HepG2 (cell line): ENCODE measurements around the gene LRRC55. TPM values are rescaled to one million over a fixed set of nuclear protein-coding genes. Genes with fewer than 3 reads are reported as not detected.

ENCODE experiments used
- ATAC-seq: fragments of 200-7000 bp; cut with Tn5 transposase; 3 replicates; pipeline ENCODE4 v1.9.1; 2020; ENCODE audit warnings: mild to moderate bottlenecking, moderate library complexity
- BruUV-seq: library from RNA; stranded (reverse); fragments of 400-500 nt; replicated peaks from 2 replicates; lab custom pipeline; 2021; lab: Mats Ljungman, UMichigan
- CTCF ChIA-PET: fragments of 300-600 bp; formaldehyde crosslinking; extraction: SDS; loops from one replicate; lab custom pipeline; 2021; ENCODE audit warnings: low total read pairs, inconsistent platforms, low intra/inter-chr PET ratio; lab: Yijun Ruan, JAX
- POLR2A ChIA-PET: fragments of 350-600 bp; sonication (Branson Sonifier 250); formaldehyde crosslinking; loops from one replicate; lab custom pipeline; 2020; ENCODE audit warnings: antibody characterized with exemption, inconsistent platforms; lab: Yijun Ruan, JAX
- DNase-seq: peaks from one replicate; pipeline ENCODE4 v3.0.0-alpha.2; 2015; ENCODE audit warnings: low spot score
- FAIRE-seq: peaks from 3 replicates; lab custom pipeline; 2011; peaks lifted over from hg19 to GRCh38; lab: Jason Lieb, UNC
- H2AFZ ChIP-seq: one replicate; pipeline ENCODE4 v1.6.1; 2011; ENCODE audit warnings: low read length, inconsistent platforms
- H3K27ac ChIP-seq: fragments of 300-600 bp; 3 replicates; pipeline ENCODE4 v1.8.0; 2011; ENCODE audit warnings: mixed run types, mild to moderate bottlenecking, mixed read lengths, low read length, inconsistent platforms; ENCODE audit not compliant: insufficient read depth; ENCODE audit errors: extremely low read length
- H3K27me3 ChIP-seq, 2 experiments: fragments of 200-600 bp in 1 of 2; 2 replicates in 1 of 2; 3 replicates in 1 of 2; pipeline versions ENCODE4 v1.6.0 to v1.8.0; 2011; ENCODE audit warnings: low read length in 2 of 2, mild to moderate bottlenecking in 2 of 2, moderate library complexity in 2 of 2, inconsistent platforms in 1 of 2; ENCODE audit not compliant: insufficient read depth in 2 of 2, control insufficient read depth in 1 of 2
- H3K36me3 ChIP-seq, 2 experiments: fragments of 200-600 bp in 1 of 2; replicated peaks in 1 of 2; 2 replicates in 1 of 2; 3 replicates in 1 of 2; pipeline versions ENCODE4 v1.5.1 to v1.8.0; 2011; ENCODE audit warnings: low read length in 2 of 2, inconsistent platforms in 1 of 2; ENCODE audit not compliant: insufficient read depth in 2 of 2, control insufficient read depth in 1 of 2
- H3K4me1 ChIP-seq: 2 replicates; pipeline ENCODE4 v1.5.1; 2012; ENCODE audit warnings: low read length, inconsistent platforms; ENCODE audit not compliant: insufficient read depth
- H3K4me2 ChIP-seq: 2 replicates; pipeline ENCODE4 v1.6.0; 2011; ENCODE audit warnings: low read depth, low read length, inconsistent platforms
- H3K4me3 ChIP-seq, 3 experiments: fragments of 200-600 bp in 1 of 3; sonication (generic), shearing (Covaris generic) in 1 of 3; replicated peaks in 1 of 3; 2 replicates each; pipeline ENCODE4 v1.5.1; 2011 to 2016; ENCODE audit warnings: low read length in 3 of 3, inconsistent platforms in 2 of 3, low read depth in 2 of 3, mild to moderate bottlenecking in 2 of 3, control low read depth in 1 of 3, mixed read lengths in 1 of 3; ENCODE audit not compliant: insufficient read depth in 1 of 3
- H3K79me2 ChIP-seq: one replicate; pipeline ENCODE4 v1.6.1; 2011; ENCODE audit warnings: low read length, inconsistent platforms; ENCODE audit not compliant: insufficient read depth
- H3K9ac ChIP-seq: 2 replicates; pipeline ENCODE4 v1.6.0; 2011; ENCODE audit warnings: mild to moderate bottlenecking, low read depth, low read length, inconsistent platforms; ENCODE audit not compliant: insufficient read depth
- H3K9me3 ChIP-seq: 2 replicates; pipeline ENCODE4 v1.5.1; 2012; ENCODE audit warnings: mild to moderate bottlenecking, low read length
- H4K20me1 ChIP-seq: 2 replicates; pipeline ENCODE4 v1.6.0; 2011; ENCODE audit warnings: inconsistent platforms, mild to moderate bottlenecking, low read length, moderate library complexity; ENCODE audit not compliant: insufficient read depth
- EHMT2 ChIP-seq: fragments of 200-600 bp; sonication (generic); IDR thresholded peaks from 2 replicates; pipeline ENCODE4 v1.7.0; 2017; ENCODE audit warnings: antibody characterized with exemption, low read depth, low read length, borderline replicate concordance
- MXD4 ChIP-seq: IDR thresholded peaks from 2 replicates; pipeline ENCODE4 v1.6.1; 2016; ENCODE audit warnings: mild to moderate bottlenecking, missing biosample characterization, missing genetic modification reagents
- PHF21A ChIP-seq: sonication (generic); formaldehyde crosslinking; IDR thresholded peaks from 2 replicates; pipeline ENCODE4 v1.5.0; 2020; ENCODE audit warnings: mild to moderate bottlenecking, missing genetic modification reagents
- ZNF44 ChIP-seq: sonication (generic); formaldehyde crosslinking; IDR thresholded peaks from 2 replicates; pipeline ENCODE4 v1.5.1; 2020; ENCODE audit warnings: mild to moderate bottlenecking, missing genetic modification reagents
- ZNF775 ChIP-seq: sonication (generic); formaldehyde crosslinking; IDR thresholded peaks from 2 replicates; pipeline ENCODE4 v1.4.0; 2020; ENCODE audit warnings: missing genetic modification reagents, mild to moderate bottlenecking, moderate library complexity, borderline replicate concordance
- WGBS: methylation state at CpG from one replicate; pipeline ENCODE4 v1.1.6; 2017; ENCODE audit warnings: low lambda C conversion rate; 5-methylcytosine and 5-hydroxymethylcytosine counted together
- in situ Hi-C: cut with HindIII; loops from 2 replicates; pipeline ENCODE4 v1.10.0; 2017; ENCODE audit warnings: low pct_unique_long_range_greater_than_20kb; ENCODE audit not compliant: extremely low pct_ligation_motif_present
- intact Hi-C: fragments of 100-400 bp; cut with micrococcal nuclease; formaldehyde crosslinking; loops from one replicate; pipeline ENCODE4 v1.10.0; 2022; ENCODE audit not compliant: unreplicated experiment
- polyA plus RNA-seq, 8 experiments: library from polyadenylated mRNA; depleted of rRNA in 3 of 8; stranded (reverse) in 7 of 8; unstranded in 1 of 8; fragments of >200 nt; fragmentation: Illumina TruSeq in 4 of 8; extraction: Trizol in 4 of 8; gene quantifications; 2 replicates each; pipeline versions ENCODE4 v1.2.1 to v1.2.3, GENCODE V29; 2011 to 2016; ENCODE audit warnings: low read depth in 4 of 8, missing spikeins in 1 of 8, mixed read lengths in 1 of 8; ENCODE audit not compliant: insufficient read depth in 1 of 8
- total RNA-seq, 5 experiments: library from RNA; depleted of rRNA; stranded (reverse); fragments of >200 nt; fragmentation: Illumina TruSeq; extraction: Trizol; gene quantifications; 2 replicates each; pipeline ENCODE4 v1.2.3, GENCODE V29; 2016; ENCODE audit warnings: low read depth in 1 of 5
- TF ChIP-seq, protein P1 (sequence below): sonication (generic); formaldehyde crosslinking; IDR thresholded peaks from 2 replicates; pipeline ENCODE4 v1.4.0; 2020; ENCODE audit warnings: missing genetic modification reagents

LRRC55 gene
- total and polyA plus RNA-seq, 2 of the 13 experiments (the other 11 are each of a cell fraction or from before 2014, with no cell fraction given), result not detected

DNA sequence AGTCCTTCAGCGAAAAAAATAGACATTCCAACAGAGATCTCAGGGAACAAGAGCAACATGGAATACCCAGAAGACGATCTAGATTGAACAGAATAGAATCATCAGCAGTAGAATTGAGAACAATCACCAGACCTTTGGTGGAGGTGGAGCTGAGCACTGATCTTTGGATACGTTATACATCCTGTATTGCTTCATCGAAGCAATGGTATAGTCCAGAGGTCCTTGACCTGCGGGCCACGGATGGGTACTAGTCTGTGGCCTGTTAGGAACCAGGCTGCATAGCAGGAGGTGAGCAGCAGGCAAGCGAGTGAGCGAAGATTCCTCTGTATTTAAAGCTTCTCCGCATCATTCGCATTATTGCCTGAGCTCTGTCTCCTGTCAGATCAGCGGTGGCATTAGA lies 17.6 kb downstream of the LRRC55 start (continued):
- TF ChIP-seq, protein P1, sequence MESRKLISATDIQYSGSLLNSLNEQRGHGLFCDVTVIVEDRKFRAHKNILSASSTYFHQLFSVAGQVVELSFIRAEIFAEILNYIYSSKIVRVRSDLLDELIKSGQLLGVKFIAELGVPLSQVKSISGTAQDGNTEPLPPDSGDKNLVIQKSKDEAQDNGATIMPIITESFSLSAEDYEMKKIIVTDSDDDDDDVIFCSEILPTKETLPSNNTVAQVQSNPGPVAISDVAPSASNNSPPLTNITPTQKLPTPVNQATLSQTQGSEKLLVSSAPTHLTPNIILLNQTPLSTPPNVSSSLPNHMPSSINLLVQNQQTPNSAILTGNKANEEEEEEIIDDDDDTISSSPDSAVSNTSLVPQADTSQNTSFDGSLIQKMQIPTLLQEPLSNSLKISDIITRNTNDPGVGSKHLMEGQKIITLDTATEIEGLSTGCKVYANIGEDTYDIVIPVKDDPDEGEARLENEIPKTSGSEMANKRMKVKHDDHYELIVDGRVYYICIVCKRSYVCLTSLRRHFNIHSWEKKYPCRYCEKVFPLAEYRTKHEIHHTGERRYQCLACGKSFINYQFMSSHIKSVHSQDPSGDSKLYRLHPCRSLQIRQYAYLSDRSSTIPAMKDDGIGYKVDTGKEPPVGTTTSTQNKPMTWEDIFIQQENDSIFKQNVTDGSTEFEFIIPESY, result no peak
- TF ChIP-seq EHMT2, result no peak

GRCh38 chr11:57200917-57201316 lies 19.2 kb downstream of the LRRC55 start:
- H3K4me2 ChIP-seq, result no peak overlapping the region
- no peak for DNase-seq
- FAIRE-seq, result no peak
- ATAC-seq, result no peak
- H3K79me2 ChIP-seq, result no peaks in the 10 kb centered on the region
- 59% methylated on average over 7 of the region's 7 CpGs for WGBS
- intact Hi-C loops, result no loop called here
- H3K36me3 ChIP-seq, result no peaks in the 10 kb centered on the region
- in situ Hi-C loops, result no loop called here
- no peak overlapping the region for H3K27ac ChIP-seq
- H3K27me3 ChIP-seq, result peaks cover 1 to 24% of the 10 kb centered on the region in 2 experiments; a peak in 2 of 5 replicates
- TF ChIP-seq ZNF775 (CRISPR knock-in tag) (no peak), ZNF44 (CRISPR knock-in tag) (no peak), PHF21A (no peak), MXD4 (CRISPR knock-in tag) (no peak)
- H3K9me3 ChIP-seq, result no peaks in the 10 kb centered on the region
- no peak overlapping the region for H3K9ac ChIP-seq
- no peaks in the 10 kb centered on the region for H4K20me1 ChIP-seq
- CTCF ChIA-PET, result no interaction called here
- BruUV-seq, result no TSS peak
- no peak overlapping the region for H2AFZ ChIP-seq
- POLR2A ChIA-PET, result no interaction called here
- H3K4me3 ChIP-seq, result no peak overlapping the region
- H3K4me1 ChIP-seq, result no peaks in the 10 kb centered on the region
